OCI-LY3 (cell line): Measurements from ENCODE around the gene INTS2.

Experiments
- EZH2phosphoT487 ChIP-seq: fragments of 200-600 bp; shearing (Covaris generic); IDR thresholded peaks from 2 replicates; pipeline ENCODE4 v1.6.1; 2018; ENCODE audit warnings: antibody characterized with exemption, mixed run types, low read depth
- TF ChIP-seq, protein P1 (sequence below): fragments of 200-600, 300-600 bp; sonication (generic); IDR thresholded peaks from 2 replicates; pipeline ENCODE4 v1.5.1; 2014; ENCODE audit warnings: antibody characterized with exemption, low read length, low read depth

DNA sequence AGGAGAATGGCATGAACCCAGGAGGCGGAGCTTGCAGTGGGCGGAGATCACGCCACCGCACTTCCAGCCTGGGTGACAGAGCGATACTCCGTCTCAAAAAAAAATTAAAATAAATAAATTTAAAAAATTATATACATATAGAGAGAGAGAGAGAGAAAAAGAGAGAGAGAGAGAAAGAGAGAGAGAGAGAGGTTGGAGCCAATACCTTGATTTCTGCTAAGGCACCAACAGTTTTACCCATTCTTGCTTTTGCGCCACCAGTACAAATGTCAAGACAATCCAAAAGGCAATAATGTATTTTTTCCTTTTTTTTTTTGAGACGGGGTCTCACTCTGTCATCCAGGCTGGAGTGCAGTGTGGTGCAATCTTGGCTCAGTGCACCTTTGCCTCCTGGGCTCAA is 81.7 kb downstream of the INTS2 start:
- TF ChIP-seq EZH2phosphoT487: no peak
- TF ChIP-seq, protein P1, sequence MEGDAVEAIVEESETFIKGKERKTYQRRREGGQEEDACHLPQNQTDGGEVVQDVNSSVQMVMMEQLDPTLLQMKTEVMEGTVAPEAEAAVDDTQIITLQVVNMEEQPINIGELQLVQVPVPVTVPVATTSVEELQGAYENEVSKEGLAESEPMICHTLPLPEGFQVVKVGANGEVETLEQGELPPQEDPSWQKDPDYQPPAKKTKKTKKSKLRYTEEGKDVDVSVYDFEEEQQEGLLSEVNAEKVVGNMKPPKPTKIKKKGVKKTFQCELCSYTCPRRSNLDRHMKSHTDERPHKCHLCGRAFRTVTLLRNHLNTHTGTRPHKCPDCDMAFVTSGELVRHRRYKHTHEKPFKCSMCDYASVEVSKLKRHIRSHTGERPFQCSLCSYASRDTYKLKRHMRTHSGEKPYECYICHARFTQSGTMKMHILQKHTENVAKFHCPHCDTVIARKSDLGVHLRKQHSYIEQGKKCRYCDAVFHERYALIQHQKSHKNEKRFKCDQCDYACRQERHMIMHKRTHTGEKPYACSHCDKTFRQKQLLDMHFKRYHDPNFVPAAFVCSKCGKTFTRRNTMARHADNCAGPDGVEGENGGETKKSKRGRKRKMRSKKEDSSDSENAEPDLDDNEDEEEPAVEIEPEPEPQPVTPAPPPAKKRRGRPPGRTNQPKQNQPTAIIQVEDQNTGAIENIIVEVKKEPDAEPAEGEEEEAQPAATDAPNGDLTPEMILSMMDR: no peak
